WERI-Rb-1 (cell line): ENCODE data around the gene LRPAP1.

Experiments used
- DNase-seq: peaks from one replicate; pipeline ENCODE4 v3.0.0-alpha.2; 2020
- H3K27ac ChIP-seq: fragments of 250-450 bp; sonication (Bioruptor Pico); 2 replicates; pipeline ENCODE4 v1.5.1; 2020; ENCODE audit warnings: mild to moderate bottlenecking, moderate library complexity
- H3K27me3 ChIP-seq: fragments of 250-450 bp; sonication (Bioruptor Pico); 2 replicates; pipeline ENCODE4 v1.5.1; 2021; ENCODE audit warnings: mild to moderate bottlenecking, low read depth, moderate library complexity; ENCODE audit not compliant: insufficient read depth, severe bottlenecking
- H3K36me3 ChIP-seq: fragments of 250-450 bp; sonication (Bioruptor Pico); 2 replicates; pipeline ENCODE4 v1.5.1; 2020; ENCODE audit warnings: mild to moderate bottlenecking, moderate library complexity
- H3K4me3 ChIP-seq: 2 replicates; pipeline ENCODE4 v1.5.1; 2011; ENCODE audit warnings: low read depth, mild to moderate bottlenecking, control low read depth, low read length
- H3K9me3 ChIP-seq: fragments of 250-450 bp; sonication (Bioruptor Pico); 2 replicates; pipeline ENCODE4 v1.5.1; 2021; ENCODE audit warnings: mild to moderate bottlenecking, moderate library complexity; ENCODE audit not compliant: severe bottlenecking
- CTCF ChIP-seq: IDR thresholded peaks from 2 replicates; pipeline ENCODE4 v1.5.1; 2011; ENCODE audit warnings: low read depth, mild to moderate bottlenecking, control low read depth, inconsistent platforms, low read length

LRPAP1 gene

GRCh38 chr4:3520276-3520675 is 11.9 kb downstream of the LRPAP1 start:
- H3K36me3 ChIP-seq, result peaks cover 92% of the 10 kb centered on the region
- H3K27ac ChIP-seq, result no peak overlapping the region
- no peaks in the 10 kb centered on the region for H3K27me3 ChIP-seq
- H3K9me3 ChIP-seq, result no peaks in the 10 kb centered on the region
- no peak for TF ChIP-seq CTCF
- H3K4me3 ChIP-seq, result no peak overlapping the region
- DNase-seq, result no peak

- Histone ChIP-seq H3K36me3 (peaks cover 92% of the 10 kb centered on the region), H3K9me3 (no peaks in the 10 kb centered on the region), H3K4me3 (no peak overlapping the region), H3K27me3 (no peaks in the 10 kb centered on the region), H3K27ac (no peak overlapping the region)
- no peak for TF ChIP-seq CTCF
- DNase-seq, result no peak
These were observed 12.6 kb downstream of the LRPAP1 start for GRCh38 chr4:3519468-3520264.

GRCh38 chr4:3518941-3519340 is 13.3 kb downstream of the LRPAP1 start:
- no peak for TF ChIP-seq CTCF

GRCh38 chr4:3518511-3518880 is 13.7 kb downstream of the LRPAP1 start:
- no peak for DNase-seq
- Histone ChIP-seq H3K9me3 (no peaks in the 10 kb centered on the region), H3K27me3 (no peaks in the 10 kb centered on the region), H3K27ac (no peak overlapping the region), H3K36me3 (peaks cover 93% of the 10 kb centered on the region), H3K4me3 (no peak overlapping the region)
- TF ChIP-seq CTCF, result no peak

More at GRCh38 chr4:3518941-3519340, 13.3 kb downstream of the LRPAP1 start:
- DNase-seq, result no peak
- no peak overlapping the region for H3K4me3 ChIP-seq
- H3K36me3 ChIP-seq, result peaks cover 92% of the 10 kb centered on the region
- no peak overlapping the region for H3K27ac ChIP-seq
- H3K9me3 ChIP-seq, result no peaks in the 10 kb centered on the region
- no peaks in the 10 kb centered on the region for H3K27me3 ChIP-seq

GRCh38 chr4:3517731-3518510 is 14.3 kb downstream of the LRPAP1 start:
- TF ChIP-seq CTCF, result no peak
- peaks cover 93% of the 10 kb centered on the region for H3K36me3 ChIP-seq

More at GRCh38 chr4:3517731-3518510, 14.3 kb downstream of the LRPAP1 start:
- no peak overlapping the region for H3K4me3 ChIP-seq
- H3K27ac ChIP-seq, result no peak overlapping the region
- H3K27me3 ChIP-seq, result no peaks in the 10 kb centered on the region
- no peak for DNase-seq
- H3K9me3 ChIP-seq, result no peaks in the 10 kb centered on the region
